ENCODE measurements around the gene RNMT. TPM values are rescaled to one million over a fixed set of nuclear protein-coding genes. Genes with fewer than 3 reads are reported as not detected.

The RNMT gene
- total RNA-seq, 1 donor from 2014 or later = 47.9 TPM

DNA sequence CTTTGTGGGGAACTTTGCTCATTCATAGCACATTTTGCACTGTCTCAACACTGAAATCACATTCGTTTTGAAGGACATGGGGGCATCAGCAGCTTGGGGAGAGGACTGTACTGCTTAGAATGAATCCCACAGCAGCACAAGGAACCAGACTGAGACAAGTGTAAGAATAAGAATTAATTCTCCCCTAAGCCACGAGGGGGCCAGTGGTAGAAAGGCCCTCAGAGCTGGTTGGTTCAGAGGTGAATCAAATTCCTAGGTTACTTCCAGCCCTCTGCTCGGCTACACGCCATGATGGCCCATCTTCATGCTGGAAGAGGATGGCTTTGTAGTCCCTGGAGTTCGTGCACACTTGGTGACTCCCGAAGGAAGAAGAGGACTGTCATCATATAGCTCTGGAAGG, 85.5 kb downstream of the RNMT start:
- no peak for DNase-seq (ENCODE audit: low read depth)

DNA sequence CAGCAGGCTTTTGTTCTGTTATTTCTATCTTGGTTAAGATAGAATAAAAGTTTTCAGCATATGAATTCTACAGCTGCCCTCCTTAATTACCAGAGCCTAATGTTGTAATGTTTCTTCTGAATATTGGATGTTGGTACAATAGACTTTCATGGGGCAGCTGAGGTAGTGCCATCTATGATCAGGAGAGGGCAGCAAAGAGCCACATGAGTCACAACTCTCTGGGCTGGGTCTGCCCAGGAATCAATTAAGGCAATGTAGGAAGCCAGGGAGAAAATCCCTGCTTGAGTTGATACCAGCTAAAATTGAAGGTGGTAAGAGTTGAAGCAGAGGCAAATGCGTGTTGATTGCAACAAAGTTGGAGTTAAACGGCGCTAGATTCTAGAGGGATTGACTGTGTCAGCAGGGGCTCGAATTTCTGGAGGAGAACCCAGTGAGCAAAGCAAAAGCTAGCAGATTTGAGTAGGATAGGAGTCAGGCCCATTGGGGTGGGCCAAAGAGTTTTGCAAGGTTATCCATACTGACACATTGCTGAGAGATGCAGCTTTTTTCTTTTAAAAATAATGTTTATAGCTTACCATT, 86.9 kb downstream of the RNMT start:
- DNase-seq (ENCODE audit: low read depth) = peak; percentile 64

Other genes starting within 250 kb of the RNMT start
- gene FAM210A, start 115 bp upstream of the RNMT start, total RNA-seq = 33.5 and 47.6 TPM in 2 replicates
- gene MC5R, start 97.5 kb downstream of the RNMT start, total RNA-seq = not detected in 2 replicates
- gene MC2R, start 188.9 kb downstream of the RNMT start, total RNA-seq = not detected in 2 replicates